Measurements from ENCODE around the gene RC3H2. TPM values are rescaled to one million over a fixed set of nuclear protein-coding genes. Genes with fewer than 3 reads are reported as not detected.
A peak's percentile ranks its signal among the peaks of the same experiment; 100 is the strongest.
"Not testable (repeated sequence)": the region's sequence is repeated elsewhere in the genome, so short reads cannot be mapped to it uniquely, and the experiment has no call there.

Gene RC3H2
- total RNA-seq, 1 donor from 2014 or later, result 47.3 TPM

- intact Hi-C loops (cut with DNase I), result loop anchor here (2.0 kb wide), 1 partner anchor 18 kb away; the partner anchor contains the start of gene ZBTB6
- DNase-seq (ENCODE audit: low spot score), result no peak
These were observed 25.5 kb upstream of the RC3H2 start for GRCh38 chr9:122930541-122931225.

- no peak for DNase-seq (ENCODE audit: low spot score)
- intact Hi-C loops (cut with DNase I), result loop anchor here (2.0 kb wide), 1 partner anchor 17 kb away; the partner anchor contains the start of gene ZBTB6
These were observed 24.7 kb upstream of the RC3H2 start for GRCh38 chr9:122929796-122930354.

GRCh38 chr9:122923947-122924346 is 18.8 kb upstream of the RC3H2 start:
- no peak for DNase-seq (ENCODE audit: low spot score)
- intact Hi-C loops (cut with DNase I), result no loop called here

GRCh38 chr9:122922713-122923112 is 17.6 kb upstream of the RC3H2 start:
- intact Hi-C loops (cut with DNase I), result no loop called here
- DNase-seq (ENCODE audit: low spot score), result no peak

GRCh38 chr9:122918310-122918709 is 13.2 kb upstream of the RC3H2 start:
- intact Hi-C loops (cut with DNase I), result no loop called here
- DNase-seq (ENCODE audit: low spot score), result no peak

GRCh38 chr9:122912964-122913673 is 8.0 kb upstream of the RC3H2 start, which contains the start of gene ZBTB6:
TSS of gene ZBTB6 (minus strand) at chr9:122913323. CDS start at chr9:122912072, 1,251 bp downstream.
- intact Hi-C loops (cut with DNase I), result loop anchor here (2.0 kb wide), 1 partner anchor 18 kb away; the partner anchor contains the start of gene ZBTB26
- DNase-seq (ENCODE audit: low spot score), result peak; percentile 91

- intact Hi-C loops (cut with DNase I), result loop anchor here (2.0 kb wide), 1 partner anchor 18 kb away; the partner anchor contains the start of gene ZBTB26
- DNase-seq (ENCODE audit: low spot score), result no peak
These were observed 7.5 kb upstream of the RC3H2 start for GRCh38 chr9:122912671-122912963.

GRCh38 chr9:122906122-122906521 is 963 bp upstream of the RC3H2 start:
- intact Hi-C loops (cut with DNase I); DNase-seq (ENCODE audit: low spot score): not testable (repeated sequence)

GRCh38 chr9:122904466-122904822 is 715 bp downstream of the RC3H2 start:
- DNase-seq (ENCODE audit: low spot score), result no peak
- intact Hi-C loops (cut with DNase I), result loop anchor here (2.0 kb wide), 1 partner anchor 36 kb away; the partner anchor contains the start of gene RABGAP1

GRCh38 chr9:122900791-122901190 is 4.4 kb downstream of the RC3H2 start:
- intact Hi-C loops (cut with DNase I), result no loop called here
- no peak for DNase-seq (ENCODE audit: low spot score)

GRCh38 chr9:122897969-122898368 is 7.2 kb downstream of the RC3H2 start:
- intact Hi-C loops (cut with DNase I), result no loop called here
- DNase-seq (ENCODE audit: low spot score), result no peak

- intact Hi-C loops (cut with DNase I), result no loop called here
- no peak for DNase-seq (ENCODE audit: low spot score)
These were observed 16.7 kb downstream of the RC3H2 start for GRCh38 chr9:122888480-122888879.

GRCh38 chr9:122883125-122883524 is 22.0 kb downstream of the RC3H2 start:
- intact Hi-C loops (cut with DNase I), result no loop called here
- no peak for DNase-seq (ENCODE audit: low spot score)

GRCh38 chr9:122879443-122879842 is 25.7 kb downstream of the RC3H2 start:
- intact Hi-C loops (cut with DNase I), result no loop called here

GRCh38 chr9:122875523-122875922 is 29.6 kb downstream of the RC3H2 start:
- no peak for DNase-seq (ENCODE audit: low spot score)
- intact Hi-C loops (cut with DNase I), result no loop called here

More at GRCh38 chr9:122879443-122879842, 25.7 kb downstream of the RC3H2 start:
- no peak for DNase-seq (ENCODE audit: low spot score)

- intact Hi-C loops (cut with DNase I); DNase-seq (ENCODE audit: low spot score): not testable (repeated sequence)
These were observed 37.9 kb downstream of the RC3H2 start for GRCh38 chr9:122867276-122867675.

GRCh38 chr9:122866079-122866478 is 39.1 kb downstream of the RC3H2 start:
- no peak for DNase-seq (ENCODE audit: low spot score)
- intact Hi-C loops (cut with DNase I), result no loop called here

GRCh38 chr9:122865300-122865699 is 39.9 kb downstream of the RC3H2 start:
- intact Hi-C loops (cut with DNase I), result no loop called here
- DNase-seq (ENCODE audit: low spot score), result no peak

GRCh38 chr9:122863407-122863806 is 41.8 kb downstream of the RC3H2 start:
- DNase-seq (ENCODE audit: low spot score), result no peak
- intact Hi-C loops (cut with DNase I), result no loop called here

- intact Hi-C loops (cut with DNase I), result no loop called here
- DNase-seq (ENCODE audit: low spot score), result no peak
These were observed 44.6 kb downstream of the RC3H2 start for GRCh38 chr9:122860319-122861142.
